Astrocyte of the cerebellum (primary cell): Measurements from ENCODE around the gene AFF3.

Experiments
- DNase-seq: peaks from one replicate; pipeline ENCODE4 v3.0.0-alpha.2; 2011; ENCODE audit warnings: low read depth
- H3K4me3 ChIP-seq: 2 replicates; pipeline ENCODE4 v1.5.1; 2011; ENCODE audit warnings: mild to moderate bottlenecking, low read depth, low read length, moderate library complexity
- CTCF ChIP-seq: IDR thresholded peaks from 2 replicates; pipeline ENCODE4 v1.5.1; 2012; ENCODE audit warnings: low read length, low read depth, moderate library complexity, mild to moderate bottlenecking; ENCODE audit errors: missing control alignments
- in situ Hi-C: cut with HindIII; loops from 2 replicates; pipeline ENCODE4 v1.10.0; 2017; ENCODE audit warnings: low sequenced_read_pairs

Gene AFF3

GRCh38 chr2:99959261-99960014, 183.0 kb downstream of the AFF3 start:
- in situ Hi-C loops, result no loop called here
- DNase-seq, result no peak
- no peak for TF ChIP-seq CTCF

GRCh38 chr2:99957332-99958133, 184.9 kb downstream of the AFF3 start:
- peak; percentile 32 for DNase-seq
- no peak overlapping the region for H3K4me3 ChIP-seq
- in situ Hi-C loops, result no loop called here
- TF ChIP-seq CTCF, result no peak

More at GRCh38 chr2:99959261-99960014, 183.0 kb downstream of the AFF3 start:
- no peak overlapping the region for H3K4me3 ChIP-seq

- in situ Hi-C loops, result no loop called here
- no peak for DNase-seq
- TF ChIP-seq CTCF, result no peak
- no peak overlapping the region for H3K4me3 ChIP-seq
Measured at GRCh38 chr2:99956232-99957030, 186.0 kb downstream of the AFF3 start.

GRCh38 chr2:99953750-99954149, 188.6 kb downstream of the AFF3 start:
- in situ Hi-C loops, result no loop called here
- H3K4me3 ChIP-seq, result no peak overlapping the region
- no peak for TF ChIP-seq CTCF
- DNase-seq, result no peak

- in situ Hi-C loops, result no loop called here
- no peak overlapping the region for H3K4me3 ChIP-seq
Measured at GRCh38 chr2:99949963-99950362, 192.4 kb downstream of the AFF3 start.

More at GRCh38 chr2:99949963-99950362, 192.4 kb downstream of the AFF3 start:
- TF ChIP-seq CTCF, result no peak
- no peak for DNase-seq
